Measurements from ENCODE around the gene TMEM45A.
"Not testable (repeated sequence)": the region's sequence is repeated elsewhere in the genome, so short reads cannot be mapped to it uniquely, and the experiment has no call there.

Gene TMEM45A

DNA sequence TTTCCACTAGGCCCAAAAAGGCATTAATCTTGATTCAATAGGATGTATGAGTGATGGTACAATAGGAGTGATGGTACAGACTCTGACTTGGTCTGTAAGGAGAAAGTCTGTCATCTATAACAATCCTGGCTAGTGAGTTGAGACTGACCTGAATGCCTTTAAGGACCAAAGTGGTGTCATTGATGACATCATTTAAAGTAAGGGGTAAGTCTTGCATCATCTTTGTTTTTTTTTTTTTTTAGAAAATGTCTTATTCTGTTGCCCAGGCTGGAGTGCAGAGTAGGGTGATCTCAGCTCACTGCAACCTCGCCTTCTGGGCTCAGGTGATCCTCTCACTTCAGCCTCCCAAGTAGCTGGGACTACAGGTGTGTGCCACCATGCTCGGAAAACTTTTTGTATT lies 5.6 kb upstream of the TMEM45A start:
- no peak for DNase-seq (ENCODE audit: low read depth)

DNA sequence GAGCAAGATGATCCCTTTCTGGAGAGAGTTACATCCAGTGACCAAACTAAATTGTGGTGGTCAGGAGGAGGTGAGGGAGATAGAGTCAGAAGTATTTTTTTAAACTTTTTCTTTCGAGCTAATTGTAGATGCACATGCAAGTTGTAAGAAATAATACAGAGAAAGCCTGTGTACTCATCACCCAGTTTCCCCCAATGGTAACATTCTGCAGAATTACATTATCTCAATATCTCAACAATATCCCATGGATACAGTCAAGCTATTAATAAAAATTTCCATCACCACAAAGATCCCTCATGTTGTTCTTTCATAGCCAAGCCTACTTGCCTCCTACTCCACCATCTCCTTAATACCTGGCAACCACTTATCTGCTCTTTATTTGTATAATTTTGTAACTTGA lies 3.3 kb upstream of the TMEM45A start:
- DNase-seq (ENCODE audit: low read depth), result no peak

DNA sequence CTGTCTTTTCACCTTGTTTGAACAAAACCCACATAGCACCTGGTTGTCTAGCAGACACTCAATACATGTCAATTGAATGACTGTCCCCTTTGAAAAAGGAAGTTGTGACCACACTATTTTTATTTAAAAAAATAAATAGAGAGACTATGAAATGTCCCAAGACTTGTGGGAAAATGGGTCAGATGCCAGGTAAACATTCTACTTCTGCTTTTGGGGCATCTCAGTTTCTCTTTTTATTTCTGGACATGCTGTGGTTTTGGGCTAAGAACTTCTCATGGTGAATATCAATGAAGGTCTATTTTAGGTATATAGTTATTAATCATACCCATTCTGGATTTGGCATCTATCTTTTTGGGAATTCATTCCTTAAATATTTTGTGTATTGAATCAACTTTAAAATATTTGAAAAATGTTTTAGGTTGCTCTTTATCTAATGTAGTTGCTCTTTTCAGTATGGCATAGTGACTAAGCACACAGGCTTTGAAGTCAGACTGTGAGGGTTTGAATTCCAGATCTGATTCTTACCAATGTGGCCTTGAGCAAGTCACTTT lies 4.4 kb downstream of the TMEM45A start:
- peak; percentile 88 for DNase-seq (ENCODE audit: low read depth)

DNA sequence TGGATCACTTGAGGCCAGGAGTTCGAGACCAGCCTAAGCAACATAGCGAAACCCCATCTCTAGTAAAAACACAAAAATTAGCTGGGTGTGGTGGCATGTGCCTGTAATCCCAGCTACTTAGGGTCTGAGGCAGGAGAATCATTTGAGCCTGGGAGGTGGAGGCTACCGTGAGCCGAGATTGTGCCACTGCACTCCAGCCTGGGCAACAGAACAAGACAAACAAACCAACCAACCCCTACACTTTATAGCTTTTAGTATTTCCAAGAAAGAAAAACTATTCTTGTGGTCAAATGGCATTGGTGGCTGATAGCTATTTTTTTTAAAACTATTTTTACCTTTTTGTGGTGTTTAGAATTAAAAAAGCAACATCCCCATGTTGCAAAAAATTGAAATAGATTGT lies 7.2 kb downstream of the TMEM45A start:
- no peak for DNase-seq (ENCODE audit: low read depth)

DNA sequence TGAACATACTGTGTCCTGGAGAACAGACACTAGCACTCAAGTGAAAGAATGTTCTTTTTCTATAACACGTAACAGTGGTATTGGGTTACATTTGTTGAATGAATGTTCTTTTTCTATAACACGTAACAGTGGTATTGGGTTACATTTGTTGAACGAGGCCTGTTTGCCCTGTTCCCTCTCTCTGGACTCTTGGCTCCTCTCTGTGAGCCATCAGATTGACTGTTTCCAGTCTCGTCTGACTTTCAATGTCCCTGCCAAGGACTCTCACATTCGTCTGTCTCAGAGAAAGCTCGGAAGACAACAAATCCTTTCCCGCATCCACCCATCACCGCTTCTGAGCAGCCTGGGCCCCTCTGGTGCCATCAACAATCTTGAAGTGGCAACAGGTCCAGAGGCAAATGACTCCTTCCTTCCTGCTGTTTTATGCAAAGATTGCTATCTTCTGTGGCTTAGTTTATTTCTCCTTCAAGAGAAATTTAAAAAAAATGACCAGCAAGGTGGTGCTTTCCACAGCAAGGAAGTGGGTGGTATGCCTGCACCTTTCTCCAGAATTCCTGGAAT lies 8.0 kb downstream of the TMEM45A start:
- DNase-seq (ENCODE audit: low read depth), result no peak

DNA sequence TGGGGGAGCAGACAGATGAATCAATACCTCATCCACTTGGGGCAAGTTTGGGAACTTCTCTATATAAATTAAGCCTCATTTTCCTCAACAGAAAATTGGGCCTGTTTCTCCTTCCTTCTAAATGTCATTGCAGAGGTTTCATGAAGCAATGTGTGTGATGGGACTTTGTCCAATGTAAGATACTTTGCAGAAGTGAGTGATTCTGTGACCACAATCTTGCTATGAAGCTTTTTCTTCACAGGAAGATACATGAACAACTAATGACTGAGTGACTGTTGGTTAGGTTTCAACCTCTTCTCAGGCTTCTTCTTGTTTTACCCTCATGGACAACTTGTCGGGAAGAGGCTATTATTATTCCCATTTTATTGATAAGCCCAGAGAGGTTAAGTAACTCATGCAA lies 11.0 kb downstream of the TMEM45A start:
- no peak for DNase-seq (ENCODE audit: low read depth)

DNA sequence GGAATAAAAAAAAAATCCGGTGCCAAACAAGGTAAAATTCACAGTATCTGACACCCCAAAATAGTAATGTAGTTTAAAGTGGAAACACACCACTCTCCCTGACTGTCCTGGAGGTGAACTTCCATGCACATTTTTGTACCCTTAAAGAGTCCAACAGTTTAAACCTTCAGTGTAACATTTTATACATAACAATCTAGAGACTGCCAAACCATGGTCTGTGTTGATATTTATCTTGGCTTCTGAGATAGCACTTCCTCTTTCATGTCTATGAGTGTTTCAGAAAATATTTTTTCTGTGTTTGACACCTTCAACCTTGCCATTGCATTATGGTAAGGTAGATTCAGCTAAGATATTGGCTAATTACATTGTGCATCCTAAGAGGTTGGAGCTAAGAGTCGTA lies 13.9 kb downstream of the TMEM45A start:
- no peak for DNase-seq (ENCODE audit: low read depth)

DNA sequence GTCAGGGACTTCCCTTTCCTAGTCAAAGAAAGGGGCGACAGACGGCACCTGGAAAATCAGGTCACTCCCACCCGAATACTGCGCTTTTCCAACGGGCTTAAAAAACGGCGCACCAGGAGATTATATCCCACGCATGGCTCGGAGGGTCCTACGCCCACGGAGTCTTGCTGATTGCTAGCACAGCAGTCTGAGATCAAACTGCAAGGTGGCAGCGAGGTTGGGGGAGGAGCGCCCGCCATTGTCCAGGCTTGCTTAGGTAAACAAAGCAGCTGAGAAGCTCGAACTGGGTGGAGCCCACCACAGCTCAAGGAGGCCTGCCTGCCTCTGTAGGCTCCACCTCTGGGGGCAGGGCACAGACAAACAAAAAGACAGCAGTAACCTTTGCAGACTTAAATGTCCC lies 17.4 kb downstream of the TMEM45A start:
- not testable (repeated sequence) for DNase-seq (ENCODE audit: low read depth)

DNA sequence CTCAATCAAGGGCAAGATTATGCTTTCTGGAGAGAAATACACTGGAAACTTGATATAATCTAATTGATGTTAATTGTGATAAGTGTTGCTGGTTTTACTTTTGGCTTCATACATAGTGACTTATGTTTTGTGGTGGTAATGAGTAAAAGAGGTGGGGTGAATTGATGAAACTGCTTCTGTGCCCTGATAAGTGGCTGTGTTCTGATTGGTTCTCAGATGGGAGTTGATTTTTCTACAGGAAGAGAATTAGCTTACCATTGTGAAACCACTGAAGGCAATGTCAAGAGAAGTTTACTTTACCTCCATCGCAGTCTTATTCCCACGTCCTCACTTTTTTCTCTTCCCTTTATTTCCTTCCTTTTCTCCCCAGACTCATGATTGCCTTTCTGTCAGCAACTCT lies 23.8 kb downstream of the TMEM45A start:
- no peak for DNase-seq (ENCODE audit: low read depth)

DNA sequence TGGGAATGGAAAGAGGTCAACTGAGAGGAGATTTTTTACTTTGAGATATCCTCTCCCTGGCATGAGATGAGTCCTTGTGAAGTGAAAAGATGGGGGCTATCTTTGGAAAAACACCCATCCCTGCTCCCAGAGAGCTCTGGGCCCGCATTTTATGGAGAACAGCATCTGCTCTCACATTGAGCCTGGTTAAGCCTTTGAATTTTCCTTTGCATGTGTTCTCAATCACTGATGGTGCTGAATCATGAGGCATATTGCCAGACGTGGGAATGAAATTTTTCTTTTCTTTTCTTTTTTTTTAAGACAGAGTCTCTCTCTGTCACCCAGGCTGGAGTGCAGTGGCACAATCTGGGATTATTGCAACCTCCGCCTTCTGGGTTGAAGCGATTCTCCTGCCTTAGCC lies 24.4 kb downstream of the TMEM45A start:
- no peak for DNase-seq (ENCODE audit: low read depth)

DNA sequence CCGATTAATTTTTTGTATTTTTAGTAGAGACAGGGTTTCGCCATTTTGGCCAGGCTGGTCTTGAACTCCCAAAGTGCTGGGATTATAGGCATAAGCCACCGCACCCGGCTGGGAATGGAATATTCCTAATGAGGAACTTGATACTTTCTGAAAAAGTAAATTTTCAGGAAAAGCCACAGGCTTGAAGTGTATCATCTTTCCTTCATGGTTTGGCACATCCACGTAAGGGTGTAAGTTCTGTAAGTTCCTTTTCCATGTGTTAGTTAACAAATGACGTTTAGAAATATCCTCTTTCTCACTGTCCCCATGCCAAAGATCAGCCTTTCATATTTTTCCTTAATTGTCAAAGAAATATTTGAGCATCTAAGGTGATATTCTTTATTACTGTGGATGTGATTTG lies 24.9 kb downstream of the TMEM45A start:
- DNase-seq (ENCODE audit: low read depth), result no peak

DNA sequence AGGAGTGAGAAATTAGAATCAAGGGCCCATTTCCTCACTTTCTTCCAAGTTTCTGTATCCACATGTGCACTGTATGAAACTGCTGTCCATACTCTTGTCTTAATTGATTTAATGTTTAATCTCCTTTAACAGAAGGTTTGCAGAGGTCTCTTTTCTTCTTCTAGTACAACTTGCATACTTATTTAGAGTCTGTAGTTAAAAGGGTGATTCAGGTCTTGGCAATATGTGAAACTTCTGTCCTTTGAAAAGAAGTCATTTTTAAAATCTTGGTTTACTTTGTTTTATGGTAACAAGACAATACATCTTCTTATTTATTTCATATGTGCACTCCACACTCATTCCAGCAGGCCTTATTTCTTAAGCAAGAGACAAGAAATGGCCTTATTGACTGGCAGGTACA lies 25.8 kb downstream of the TMEM45A start:
- no peak for DNase-seq (ENCODE audit: low read depth)

DNA sequence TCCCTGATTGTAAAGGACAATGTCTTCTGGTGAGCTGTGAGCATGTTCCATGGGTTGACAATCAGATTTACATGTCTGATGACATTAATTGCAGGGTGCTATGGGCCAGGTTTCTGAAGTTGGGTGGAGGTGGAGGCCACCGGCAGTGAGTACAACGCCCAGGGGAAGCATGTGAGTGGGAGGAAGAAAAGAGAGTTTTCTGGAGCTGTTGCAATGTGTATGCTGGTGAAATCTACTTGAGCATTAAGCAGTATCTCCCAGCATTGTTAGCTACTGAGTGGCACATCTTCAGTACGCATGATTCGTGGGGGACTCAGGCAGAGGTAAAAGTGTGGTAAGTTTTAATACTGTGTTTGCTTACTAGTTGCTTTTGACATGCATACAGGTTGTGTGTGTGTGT lies 26.6 kb downstream of the TMEM45A start:
- DNase-seq (ENCODE audit: low read depth), result no peak

DNA sequence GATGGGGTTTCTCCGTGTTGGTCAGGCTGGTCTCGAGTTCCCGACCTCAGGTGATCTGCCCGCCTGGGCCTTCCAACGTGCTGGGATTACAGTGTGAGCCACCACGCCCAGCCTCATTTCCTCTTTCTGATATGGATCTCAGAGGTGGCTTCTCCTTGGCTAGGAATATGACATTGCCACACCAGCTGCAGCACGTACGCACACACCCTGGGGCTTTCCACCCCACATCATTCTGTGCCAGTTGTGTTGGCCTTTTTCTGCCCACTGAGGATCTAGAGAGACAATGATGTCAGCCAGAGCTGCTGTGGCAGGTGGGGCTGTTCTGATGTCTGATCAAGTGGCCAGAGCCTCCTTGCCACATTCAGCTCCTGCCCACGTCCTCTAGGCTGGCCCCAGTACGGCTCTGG lies 29.0 kb downstream of the TMEM45A start:
- DNase-seq (ENCODE audit: low read depth), result no peak

DNA sequence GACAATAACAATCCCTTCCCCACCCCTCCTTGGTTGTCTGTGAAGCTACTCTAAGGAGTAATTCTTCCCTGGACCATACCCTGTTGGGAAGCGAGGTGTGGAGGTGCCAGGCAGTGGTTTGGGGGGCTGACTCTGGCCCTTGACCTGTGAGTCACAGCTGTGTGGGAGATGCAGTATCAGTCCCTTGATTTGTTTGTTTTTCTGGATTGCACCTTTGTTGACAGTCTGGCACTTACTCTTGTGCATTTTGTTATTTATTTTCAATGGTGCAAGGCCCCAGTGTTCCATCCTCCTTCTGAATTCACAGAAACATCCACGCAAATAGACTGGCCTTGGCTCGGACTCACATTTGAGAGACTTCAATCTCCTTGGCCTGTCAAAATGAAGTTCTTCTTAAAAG lies 29.7 kb downstream of the TMEM45A start:
- no peak for DNase-seq (ENCODE audit: low read depth)

DNA sequence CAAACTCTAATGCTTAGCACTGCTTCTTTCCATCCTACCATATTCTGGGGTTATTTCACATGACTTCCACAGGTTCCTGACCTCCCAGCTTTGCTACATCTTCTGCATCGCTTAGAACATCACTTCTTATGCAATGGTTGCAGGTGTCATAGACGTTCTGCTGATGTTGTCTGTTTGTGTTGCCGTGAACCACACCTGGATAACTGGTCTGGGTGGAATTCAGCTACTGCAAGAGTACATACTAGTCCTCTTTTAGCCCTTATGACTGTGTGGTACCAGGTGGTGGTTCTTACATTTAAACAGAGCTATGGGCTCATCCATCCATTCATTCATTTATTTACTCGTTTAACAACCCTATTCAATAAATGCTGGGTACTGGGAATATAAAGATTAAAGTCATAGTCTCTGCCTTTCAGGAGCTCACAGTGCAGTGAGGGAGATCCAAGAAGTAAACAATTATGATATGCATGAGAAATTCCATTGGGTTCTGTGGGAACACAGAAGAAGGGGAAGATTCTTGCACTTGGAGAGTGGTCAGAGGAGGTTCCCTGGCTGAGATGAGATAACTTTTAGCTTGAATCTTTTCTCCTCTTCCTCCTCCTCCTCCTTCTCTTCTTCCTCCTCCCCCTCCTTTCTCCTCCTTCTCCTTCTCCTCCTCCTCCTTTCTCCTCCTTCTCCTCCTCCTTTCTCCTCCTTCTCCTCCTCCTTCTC lies 30.8 kb downstream of the TMEM45A start:
- DNase-seq (ENCODE audit: low read depth), result no peak

DNA sequence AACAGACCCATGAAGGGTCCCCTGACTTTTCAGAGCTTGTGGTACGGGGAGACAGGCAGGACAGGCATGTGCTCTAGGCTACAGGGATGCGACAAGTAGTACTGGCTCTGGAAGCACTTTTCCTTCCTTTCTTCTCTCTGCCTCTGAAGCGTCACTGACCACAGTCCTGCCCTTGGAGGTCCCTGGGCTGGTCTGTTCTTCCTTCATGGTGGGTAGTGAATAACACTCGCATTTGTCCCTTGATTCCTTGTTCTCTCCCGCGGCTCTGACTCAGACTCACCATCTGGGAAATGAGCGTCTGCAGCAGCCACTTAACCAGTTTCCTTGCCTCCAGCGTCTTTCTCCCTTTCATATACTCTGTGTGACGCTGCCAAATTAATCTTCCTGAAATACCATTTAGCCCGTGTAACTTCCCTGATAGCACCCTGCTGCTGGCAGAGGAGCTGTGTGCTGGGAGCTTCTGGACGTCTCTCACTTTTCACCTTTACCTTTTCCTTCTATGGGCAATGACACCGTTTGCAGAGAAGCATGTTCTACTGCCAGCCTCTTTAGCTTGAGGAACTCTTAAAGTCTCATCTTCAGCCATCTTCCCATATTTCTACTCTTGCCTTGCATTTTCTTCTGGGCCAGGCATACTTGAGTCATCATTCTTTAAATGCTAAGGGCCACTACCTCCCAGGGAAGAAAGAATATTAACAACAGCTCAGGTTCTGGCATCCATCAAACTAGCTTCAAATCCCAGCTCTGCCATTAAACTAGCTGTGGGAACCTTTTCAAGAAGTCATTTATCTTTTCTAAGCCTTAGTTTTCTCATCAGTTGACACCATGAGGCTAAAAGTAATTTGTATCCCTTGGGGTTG lies 33.6 kb downstream of the TMEM45A start:
- DNase-seq (ENCODE audit: low read depth), result no peak

DNA sequence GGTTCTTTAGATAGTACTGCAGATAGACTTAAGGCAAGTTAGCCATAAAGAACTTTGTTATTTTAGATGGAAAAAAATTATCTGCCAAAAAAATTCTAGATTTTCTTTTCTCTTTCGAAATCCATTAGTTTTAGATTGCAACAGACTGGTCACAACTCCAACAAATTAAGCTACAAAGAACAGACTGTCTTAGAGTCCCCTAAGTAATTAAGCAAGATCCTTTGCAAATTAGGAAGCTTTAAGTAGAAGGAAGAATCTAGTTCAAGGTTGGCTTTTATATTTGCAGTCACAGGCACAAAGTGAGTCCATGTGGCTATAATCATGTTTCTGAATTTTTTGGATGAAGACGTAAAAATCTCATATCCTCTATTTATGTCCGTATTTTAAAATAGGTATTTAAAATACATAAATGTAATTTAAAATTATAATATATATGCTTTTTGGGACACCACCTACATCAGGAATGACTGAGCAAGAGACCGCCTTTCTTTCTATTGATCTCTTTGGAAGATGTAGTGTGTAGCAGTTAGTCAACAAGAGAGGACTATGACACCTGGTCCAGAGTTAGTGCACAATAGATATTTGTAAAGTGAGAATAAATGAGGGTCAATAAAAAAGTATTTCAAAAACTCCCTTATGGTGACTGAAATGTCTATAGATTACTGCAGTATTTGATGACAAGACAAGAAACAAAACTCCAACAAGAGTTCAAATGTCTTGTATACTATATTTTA lies 34.4 kb downstream of the TMEM45A start:
- no peak for DNase-seq (ENCODE audit: low read depth)

DNA sequence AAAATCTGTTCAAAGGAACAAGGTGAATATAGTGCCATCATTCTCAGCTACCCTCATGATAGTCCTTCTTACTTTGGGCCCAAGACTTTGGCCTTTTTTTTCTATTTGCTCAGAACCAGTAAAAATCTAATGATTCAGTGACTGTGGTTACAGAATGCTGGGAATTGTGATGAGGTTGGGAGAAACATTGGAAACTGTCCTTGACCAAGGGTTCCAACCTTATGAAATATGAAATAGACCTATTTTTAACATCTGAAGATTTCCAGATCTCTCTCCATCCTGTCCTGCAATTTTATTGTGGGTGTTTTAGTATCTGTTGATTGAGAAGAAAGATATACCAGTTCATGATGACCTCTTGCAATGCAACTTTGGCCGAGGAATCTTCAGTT lies 34.9 kb downstream of the TMEM45A start:
- no peak for DNase-seq (ENCODE audit: low read depth)

DNA sequence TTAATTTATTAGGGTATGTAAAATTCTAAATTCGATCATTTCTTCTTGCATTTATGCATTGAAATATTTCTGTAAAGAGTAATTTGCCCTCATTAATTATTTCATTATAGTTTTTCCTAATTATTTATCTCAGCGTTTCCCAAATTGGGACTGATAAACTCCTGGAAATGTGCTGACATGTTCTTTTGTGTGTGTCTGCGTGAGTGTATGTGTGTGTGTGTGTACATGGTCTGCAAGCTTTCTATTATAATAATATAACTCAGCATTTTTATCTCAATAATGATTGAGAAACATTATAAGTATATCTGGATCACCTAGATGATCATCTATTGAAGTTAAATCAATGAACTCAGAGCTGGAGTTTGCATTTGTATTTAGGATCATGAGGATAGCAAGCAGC lies 38.7 kb downstream of the TMEM45A start:
- DNase-seq (ENCODE audit: low read depth), result no peak

DNA sequence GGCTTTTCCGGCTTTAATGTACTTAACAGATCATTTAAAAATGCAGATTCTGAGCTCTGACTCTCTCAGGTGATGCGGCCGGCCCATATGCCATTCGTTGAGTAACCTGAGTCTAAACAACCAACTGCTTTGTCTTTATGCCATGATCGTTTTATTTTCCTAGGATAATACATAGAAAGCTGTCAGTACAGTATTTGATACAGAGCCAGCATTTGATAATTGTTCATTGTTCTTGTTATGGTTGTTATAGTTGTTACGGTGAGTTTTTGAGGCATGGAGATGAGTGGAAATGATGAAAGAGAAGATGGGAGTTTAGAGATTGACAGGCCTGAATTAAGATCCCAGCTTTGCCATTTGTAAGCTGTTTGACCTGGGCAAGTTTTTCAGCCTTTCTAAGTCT lies 40.0 kb downstream of the TMEM45A start:
- no peak for DNase-seq (ENCODE audit: low read depth)

DNA sequence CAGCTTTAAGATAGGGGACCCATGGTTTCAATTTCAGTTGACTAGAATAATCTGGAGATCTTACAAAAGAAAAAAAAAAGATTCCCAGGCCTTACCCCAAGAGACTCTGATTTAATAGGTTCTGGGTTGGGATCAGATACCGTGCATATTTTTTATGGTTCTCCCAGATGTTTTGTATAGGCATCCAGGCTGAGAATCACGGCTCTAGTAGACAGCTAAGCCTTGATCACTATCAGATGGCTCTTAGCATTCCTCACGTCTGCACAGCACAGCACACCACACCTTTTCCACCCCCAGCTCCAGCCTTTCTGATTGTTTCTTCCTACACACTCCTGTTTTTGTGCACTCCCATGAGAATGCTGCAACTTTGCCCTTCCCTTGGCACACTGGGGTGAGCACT lies 40.8 kb downstream of the TMEM45A start:
- no peak for DNase-seq (ENCODE audit: low read depth)

DNA sequence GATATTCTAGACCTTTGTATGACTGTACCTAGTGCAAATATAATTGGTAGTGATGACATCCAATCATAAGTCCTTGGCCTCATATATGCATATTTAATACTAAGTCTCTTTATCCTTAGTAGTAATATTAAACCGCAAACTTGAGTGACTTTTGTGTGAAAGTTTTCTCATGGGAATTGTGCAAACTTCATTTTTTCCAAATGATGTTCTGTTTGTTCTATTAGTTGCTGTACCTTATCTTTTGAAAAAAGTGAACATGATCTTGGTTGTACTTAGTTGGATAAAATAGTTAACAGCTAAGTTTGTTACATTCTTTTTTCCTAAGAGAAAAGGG lies 43.2 kb downstream of the TMEM45A start:
- no peak for DNase-seq (ENCODE audit: low read depth)
